HepG2 (cell line): ENCODE results near the gene NFE2L1. TPM values are rescaled to one million over a fixed set of nuclear protein-coding genes. Genes with fewer than 3 reads are reported as not detected.
A peak's percentile ranks its signal among the peaks of the same experiment; 100 is the strongest.

Source experiments
- CBFB ChIP-seq: sonication (generic); formaldehyde crosslinking; IDR thresholded peaks from 2 replicates; pipeline ENCODE4 v1.4.0; 2020; ENCODE audit warnings: missing genetic modification reagents
- DNMT1 ChIP-seq: sonication (generic); formaldehyde crosslinking; IDR thresholded peaks from 2 replicates; pipeline ENCODE4 v1.5.1; 2020; ENCODE audit warnings: mild to moderate bottlenecking, missing genetic modification reagents
- ELF4 ChIP-seq: sonication (generic); formaldehyde crosslinking; IDR thresholded peaks from 2 replicates; pipeline ENCODE4 v1.5.0; 2020; ENCODE audit warnings: missing genetic modification reagents, mild to moderate bottlenecking, moderate library complexity, borderline replicate concordance
- FLYWCH1 ChIP-seq: sonication (generic); formaldehyde crosslinking; IDR thresholded peaks from 2 replicates; pipeline ENCODE4 v1.8.1; 2023; ENCODE audit warnings: mild to moderate bottlenecking, missing genetic modification reagents
- FOSL1 ChIP-seq: sonication (generic); formaldehyde crosslinking; IDR thresholded peaks from 2 replicates; pipeline ENCODE4 v1.9.0; 2021; ENCODE audit warnings: missing genetic modification reagents, borderline replicate concordance
- HNRNPLL ChIP-seq: fragments of 200-400 bp; formaldehyde crosslinking; IDR thresholded peaks from 2 replicates; pipeline ENCODE4 v1.6.1; 2017; ENCODE audit warnings: mild to moderate bottlenecking, low read depth, low read length; ENCODE audit not compliant: poor library complexity, severe bottlenecking
- HNRNPUL1 ChIP-seq: fragments of 200-400 bp; formaldehyde crosslinking; IDR thresholded peaks from 2 replicates; pipeline ENCODE4 v1.6.1; 2017; ENCODE audit warnings: low read depth, mild to moderate bottlenecking, low read length, moderate library complexity
- HOMEZ ChIP-seq: IDR thresholded peaks from 2 replicates; pipeline ENCODE4 v1.6.1; 2016; ENCODE audit warnings: low read depth
- ISL2 ChIP-seq: sonication (generic); formaldehyde crosslinking; IDR thresholded peaks from 2 replicates; pipeline ENCODE4 v1.5.0; 2020; ENCODE audit warnings: missing genetic modification reagents
- MATR3 ChIP-seq: sonication (generic); formaldehyde crosslinking; IDR thresholded peaks from 2 replicates; pipeline ENCODE4 v1.4.0; 2020; ENCODE audit warnings: missing genetic modification reagents
- RNF2 ChIP-seq: fragments of 450-650 bp; conservative IDR thresholded peaks from 2 replicates; pipeline ENCODE4 v1.6.1; 2016; ENCODE audit warnings: low read depth
- SIN3A ChIP-seq: IDR thresholded peaks from 2 replicates; pipeline ENCODE4 v1.6.1; 2011; ENCODE audit warnings: low read depth, mild to moderate bottlenecking, control low read depth, low read length, borderline replicate concordance
- SP140L ChIP-seq: sonication (generic); formaldehyde crosslinking; IDR thresholded peaks from 2 replicates; pipeline ENCODE4 v1.4.0; 2020; ENCODE audit warnings: missing genetic modification reagents, borderline replicate concordance
- TFE3 ChIP-seq: IDR thresholded peaks from 2 replicates; pipeline ENCODE4 v1.6.1; 2016
- THYN1 ChIP-seq: sonication (generic); formaldehyde crosslinking; IDR thresholded peaks from 2 replicates; pipeline ENCODE4 v1.8.1; 2023; ENCODE audit warnings: low read depth, mild to moderate bottlenecking, moderate library complexity, missing genetic modification reagents, borderline replicate concordance
- ZEB1 ChIP-seq: IDR thresholded peaks from 2 replicates; pipeline ENCODE4 v1.6.1; 2012; ENCODE audit warnings: mild to moderate bottlenecking, low read depth, inconsistent platforms; ENCODE audit not compliant: insufficient replicate concordance
- ZFYVE20 ChIP-seq: sonication (generic); formaldehyde crosslinking; IDR thresholded peaks from 2 replicates; pipeline ENCODE4 v1.8.0; 2023; ENCODE audit warnings: low read depth, mild to moderate bottlenecking, moderate library complexity, missing genetic modification reagents, borderline replicate concordance
- ZNF44 ChIP-seq: sonication (generic); formaldehyde crosslinking; IDR thresholded peaks from 2 replicates; pipeline ENCODE4 v1.5.1; 2020; ENCODE audit warnings: mild to moderate bottlenecking, missing genetic modification reagents
- ZNF580 ChIP-seq: IDR thresholded peaks from 2 replicates; pipeline ENCODE4 v1.6.1; 2016; ENCODE audit warnings: low read depth, borderline replicate concordance
- ZNF703 ChIP-seq: sonication (generic); formaldehyde crosslinking; IDR thresholded peaks from 2 replicates; pipeline ENCODE4 v1.5.1; 2020; ENCODE audit warnings: missing genetic modification reagents, mild to moderate bottlenecking, moderate library complexity, borderline replicate concordance
- ZNF878 ChIP-seq: sonication (generic); formaldehyde crosslinking; IDR thresholded peaks from 2 replicates; pipeline ENCODE4 v1.8.1; 2023; ENCODE audit warnings: mild to moderate bottlenecking, missing genetic modification reagents, moderate library complexity
- ZNF879 ChIP-seq: sonication (generic); formaldehyde crosslinking; IDR thresholded peaks from 2 replicates; pipeline ENCODE4 v1.8.1; 2023; ENCODE audit warnings: missing genetic modification reagents
- polyA plus RNA-seq, 8 experiments: library from polyadenylated mRNA; depleted of rRNA in 3 of 8; stranded (reverse) in 7 of 8; unstranded in 1 of 8; fragments of >200 nt; fragmentation: Illumina TruSeq in 4 of 8; extraction: Trizol in 4 of 8; gene quantifications; 2 replicates each; pipeline versions ENCODE4 v1.2.1 to v1.2.3, GENCODE V29; 2011 to 2016; ENCODE audit warnings: low read depth in 4 of 8, missing spikeins in 1 of 8, mixed read lengths in 1 of 8; ENCODE audit not compliant: insufficient read depth in 1 of 8
- total RNA-seq, 5 experiments: library from RNA; depleted of rRNA; stranded (reverse); fragments of >200 nt; fragmentation: Illumina TruSeq; extraction: Trizol; gene quantifications; 2 replicates each; pipeline ENCODE4 v1.2.3, GENCODE V29; 2016; ENCODE audit warnings: low read depth in 1 of 5
- TF ChIP-seq, protein P1 (sequence below): sonication (generic); formaldehyde crosslinking; IDR thresholded peaks from 2 replicates; pipeline ENCODE4 v1.4.0; 2020; ENCODE audit warnings: missing genetic modification reagents, borderline replicate concordance
- TF ChIP-seq, protein P2 (sequence below): sonication (generic); formaldehyde crosslinking; IDR thresholded peaks from 2 replicates; pipeline ENCODE4 v1.8.0; 2022; ENCODE audit warnings: missing genetic modification reagents, mild to moderate bottlenecking, borderline replicate concordance

NFE2L1 gene
- total and polyA plus RNA-seq, 2 of the 13 experiments (the other 11 are each of a cell fraction or from before 2014, with no cell fraction given): 67.0 to 234 TPM

DNA sequence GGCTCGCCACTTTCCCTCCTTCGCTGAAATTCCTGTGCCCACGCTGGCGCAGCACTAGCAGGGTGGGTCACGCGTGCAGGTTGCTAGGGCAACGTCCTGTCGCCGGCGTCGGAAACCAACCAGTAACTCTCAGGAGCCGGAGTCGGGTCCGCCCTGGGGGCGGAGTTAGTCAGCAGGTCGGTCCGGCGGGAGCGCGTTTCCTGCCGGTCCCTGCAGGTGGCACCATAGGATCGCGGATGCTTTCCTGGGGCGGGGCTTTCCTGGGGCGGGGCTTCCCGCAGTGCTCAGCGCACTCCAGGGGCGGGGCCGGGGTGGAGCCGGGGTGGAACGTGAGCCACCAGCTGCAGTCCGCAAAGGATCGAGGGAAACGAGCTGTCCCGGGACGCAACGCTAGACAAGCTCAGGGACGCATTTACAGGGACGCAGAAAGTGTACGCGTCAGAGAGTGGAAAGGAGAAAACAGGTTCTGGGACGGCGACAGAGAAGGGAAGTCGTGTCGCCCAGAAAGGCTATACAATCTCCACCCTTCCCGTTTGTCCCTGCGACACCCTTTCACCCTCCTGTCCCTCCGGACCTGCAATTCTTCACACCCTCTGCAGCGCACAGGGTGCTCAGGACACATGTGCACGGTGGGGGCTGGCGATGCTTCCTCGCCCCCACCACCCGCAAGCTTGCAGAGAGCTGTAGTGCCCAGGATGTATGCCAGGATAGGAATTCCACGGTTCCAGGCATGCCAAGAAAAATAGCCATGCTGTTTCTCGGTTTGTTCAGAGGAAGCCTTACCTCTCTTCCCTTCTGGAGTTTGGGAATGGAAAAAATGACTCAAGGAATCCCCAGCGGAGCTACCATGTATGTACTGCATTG is 22.9 kb upstream of the NFE2L1 start (continued):
- TF ChIP-seq, protein P1, sequence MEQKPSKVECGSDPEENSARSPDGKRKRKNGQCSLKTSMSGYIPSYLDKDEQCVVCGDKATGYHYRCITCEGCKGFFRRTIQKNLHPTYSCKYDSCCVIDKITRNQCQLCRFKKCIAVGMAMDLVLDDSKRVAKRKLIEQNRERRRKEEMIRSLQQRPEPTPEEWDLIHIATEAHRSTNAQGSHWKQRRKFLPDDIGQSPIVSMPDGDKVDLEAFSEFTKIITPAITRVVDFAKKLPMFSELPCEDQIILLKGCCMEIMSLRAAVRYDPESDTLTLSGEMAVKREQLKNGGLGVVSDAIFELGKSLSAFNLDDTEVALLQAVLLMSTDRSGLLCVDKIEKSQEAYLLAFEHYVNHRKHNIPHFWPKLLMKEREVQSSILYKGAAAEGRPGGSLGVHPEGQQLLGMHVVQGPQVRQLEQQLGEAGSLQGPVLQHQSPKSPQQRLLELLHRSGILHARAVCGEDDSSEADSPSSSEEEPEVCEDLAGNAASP: no peak
- TF ChIP-seq ISL2: no peak
- TF ChIP-seq ZEB1: no peak
- no peak; the same call in 1 of the 2 replicates for TF ChIP-seq HOMEZ (CRISPR knock-in tag)
- TF ChIP-seq ZNF580 (CRISPR knock-in tag): peak; percentile 84; the same call in 1 of the 2 replicates
- 0 out of 2 replicates have a peak, but pooled peaks have one; percentile 36 for TF ChIP-seq TFE3 (CRISPR knock-in tag)
- TF ChIP-seq, protein P2, sequence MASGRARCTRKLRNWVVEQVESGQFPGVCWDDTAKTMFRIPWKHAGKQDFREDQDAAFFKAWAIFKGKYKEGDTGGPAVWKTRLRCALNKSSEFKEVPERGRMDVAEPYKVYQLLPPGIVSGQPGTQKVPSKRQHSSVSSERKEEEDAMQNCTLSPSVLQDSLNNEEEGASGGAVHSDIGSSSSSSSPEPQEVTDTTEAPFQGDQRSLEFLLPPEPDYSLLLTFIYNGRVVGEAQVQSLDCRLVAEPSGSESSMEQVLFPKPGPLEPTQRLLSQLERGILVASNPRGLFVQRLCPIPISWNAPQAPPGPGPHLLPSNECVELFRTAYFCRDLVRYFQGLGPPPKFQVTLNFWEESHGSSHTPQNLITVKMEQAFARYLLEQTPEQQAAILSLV (CRISPR knock-in tag): no peak
- TF ChIP-seq ELF4 (CRISPR knock-in tag): no peak
- TF ChIP-seq ZNF44 (CRISPR knock-in tag): 0 out of 2 replicates have a peak, but pooled peaks have one; percentile 54
- no peak for TF ChIP-seq FLYWCH1 (CRISPR knock-in tag)
- peak; percentile 91 for TF ChIP-seq HNRNPLL
- TF ChIP-seq MATR3: no peak
- TF ChIP-seq RNF2: no peak
- no peak for TF ChIP-seq HNRNPUL1
- no peak for TF ChIP-seq ZFYVE20 (CRISPR knock-in tag)
- no peak for TF ChIP-seq ZNF879 (CRISPR knock-in tag)
- TF ChIP-seq CBFB: 0 out of 2 replicates have a peak, but pooled peaks have one; percentile 29
- no peak for TF ChIP-seq DNMT1 (CRISPR knock-in tag)
- TF ChIP-seq ZNF878 (CRISPR knock-in tag): no peak
- no peak for TF ChIP-seq FOSL1 (CRISPR knock-in tag)
- TF ChIP-seq ZNF703 (CRISPR knock-in tag): no peak
- no peak for TF ChIP-seq THYN1 (CRISPR knock-in tag)
- TF ChIP-seq SIN3A: peak; percentile 97
- TF ChIP-seq SP140L (CRISPR knock-in tag): no peak
